ENCODE data around the gene RALY.

DNA sequence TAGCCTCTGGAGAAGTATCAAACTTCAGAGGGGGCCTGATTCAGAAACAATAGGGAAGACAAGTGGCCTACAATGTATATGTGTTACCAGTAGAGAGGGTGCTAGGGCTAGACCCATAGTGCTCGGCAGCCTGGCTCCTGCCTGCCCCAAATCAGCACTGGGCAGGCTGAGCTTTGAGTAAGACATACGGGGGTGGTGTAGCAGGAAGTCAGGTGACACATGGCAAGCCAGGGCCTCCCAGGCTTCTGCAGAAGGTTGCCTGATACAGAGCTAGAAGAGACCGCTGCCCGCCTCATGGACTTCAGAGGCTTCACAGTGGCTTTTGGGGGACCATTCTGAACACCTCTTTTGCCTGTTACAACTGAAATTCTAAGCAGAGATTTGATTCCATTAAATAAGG is 43.4 kb downstream of the RALY start:
- TF ChIP-seq POLR2A (IDR thresholded peaks at IDR 0.05; ENCODE audit: low read depth, low read length) = no peak
- no peak for TF ChIP-seq SPI1 (IDR thresholded peaks at IDR 0.05; ENCODE audit: low read depth, low read length)
- no peak for TF ChIP-seq POLR2AphosphoS5 (IDR thresholded peaks at IDR 0.05; ENCODE audit: low read depth, low read length)

Data from GM12891 (cell line).